Thyroid gland (tissue), 4 donors: Measurements from ENCODE around the gene CDC45.

Experiments used
- CTCF ChIP-seq, 6 experiments: fragments of 200-600 bp in 3 of 6; fragments of 450-650 bp in 3 of 6; sonication (generic) in 3 of 6; IDR thresholded peaks; one replicate each; pipeline ENCODE4 v1.5.1; 2016 to 2019; ENCODE audit warnings: antibody characterized with exemption in 6 of 6, mild to moderate bottlenecking in 2 of 6, inconsistent platforms in 1 of 6, moderate library complexity in 1 of 6
- POLR2A ChIP-seq, 2 donors: fragments of 450-650 bp; IDR thresholded peaks; one replicate each; pipeline ENCODE4 v1.6.1; 2017; ENCODE audit warnings: antibody characterized with exemption in 2 of 2, mild to moderate bottlenecking in 2 of 2, moderate library complexity in 1 of 2

DNA sequence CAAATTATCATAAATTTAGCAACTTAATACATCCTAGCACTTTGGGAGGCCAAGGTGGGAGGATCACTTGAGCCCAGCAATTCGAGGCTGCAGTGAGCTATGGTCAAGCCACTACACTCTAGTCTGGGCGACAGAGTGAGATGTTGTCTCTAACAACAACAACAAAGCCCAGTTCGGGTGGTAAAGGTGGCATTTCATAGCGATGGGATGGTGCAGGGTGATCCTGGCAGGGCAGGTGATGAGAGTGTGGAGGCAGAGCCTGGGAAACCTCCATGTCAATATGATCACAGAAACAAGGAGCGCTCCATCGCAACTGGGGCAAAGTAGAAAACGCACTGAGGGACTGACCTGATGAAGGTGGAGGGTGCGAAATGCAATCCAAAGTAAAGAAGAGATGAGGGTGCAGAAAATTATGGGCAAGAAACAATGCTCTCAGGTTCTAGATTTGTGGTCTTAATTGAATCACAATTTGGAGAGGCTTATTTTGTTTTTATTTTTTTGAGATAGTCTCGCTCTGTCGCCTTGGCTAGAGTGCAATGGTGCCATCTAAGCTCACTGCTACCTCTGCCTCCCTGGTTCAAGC lies 77.3 kb downstream of the CDC45 start:
- no peak for TF ChIP-seq CTCF (IDR thresholded peaks at IDR 0.05)
- TF ChIP-seq POLR2A (IDR thresholded peaks at IDR 0.05): no peak
